Astrocyte of the spinal cord (primary cell): ENCODE measurements around the gene SEL1L3.

Experiments used
- DNase-seq: peaks from one replicate; pipeline ENCODE4 v3.0.0; 2011; ENCODE audit warnings: low read depth, low spot score
- H3K4me3 ChIP-seq: 2 replicates; pipeline ENCODE4 v1.5.1; 2011; ENCODE audit warnings: low read depth, mild to moderate bottlenecking, low read length, moderate library complexity
- CTCF ChIP-seq: IDR thresholded peaks from 2 replicates; pipeline ENCODE4 v1.5.1; 2012; ENCODE audit warnings: low read depth, mild to moderate bottlenecking, low read length, inconsistent platforms
- in situ Hi-C: cut with HindIII; loops from 2 replicates; pipeline ENCODE4 v1.10.0; 2017; ENCODE audit warnings: low sequenced_read_pairs

The SEL1L3 gene

GRCh38 chr4:25697516-25697915, 165.3 kb downstream of the SEL1L3 start:
- in situ Hi-C loops = no loop called here
- TF ChIP-seq CTCF = no peak

More at GRCh38 chr4:25697516-25697915, 165.3 kb downstream of the SEL1L3 start:
- DNase-seq = no peak
- no peak overlapping the region for H3K4me3 ChIP-seq
